ENCODE data around the gene TAS2R16. TPM values are rescaled to one million over a fixed set of nuclear protein-coding genes. Genes with fewer than 3 reads are reported as not detected.

TAS2R16 gene
- total RNA-seq, 1 experiment from 2014 or later = not detected

- POLR2A ChIA-PET = no interaction called here
- CTCF ChIA-PET = no interaction called here
- BruUV-seq (replicated peaks) = no TSS peak
These were observed 12.2 kb downstream of the TAS2R16 start for GRCh38 chr7:122983261-122983660.

More at GRCh38 chr7:122983261-122983660, 12.2 kb downstream of the TAS2R16 start:
- Histone ChIP-seq H3K79me2 (ENCODE audit: insufficient read depth, low read length) (no peaks in the 10 kb centered on the region), H3K27me3 (ENCODE audit: insufficient read depth, low read length) (no peaks in the 10 kb centered on the region), H4K20me1 (ENCODE audit: insufficient read depth) (no peaks in the 10 kb centered on the region), H3K36me3 (ENCODE audit: control insufficient read depth in 1 of 2, insufficient read depth in 2 of 2, low read length in 2 of 2) (no peaks in the 10 kb centered on the region), H3K27ac (ENCODE audit: low read depth, low read length) (no peak overlapping the region), H3K4me2 (ENCODE audit: low read length) (no peak overlapping the region), H3K4me1 (ENCODE audit: control insufficient read depth in 1 of 2, insufficient read depth in 2 of 2, low read length in 2 of 2) (no peaks in the 10 kb centered on the region), H3K9me3 (ENCODE audit: control insufficient read depth in 1 of 2, insufficient read depth in 1 of 2, low read depth in 1 of 2, low read length in 2 of 2) (no peaks in the 10 kb centered on the region), H3K9me2 (ENCODE audit: insufficient read depth) (0 out of 2 replicates have a peak, but pooled peaks cover 3% of the 10 kb centered on the region), H3K9ac (ENCODE audit: low read length) (no peak overlapping the region), H3K4me3 (replicated peaks in 1 of 2; ENCODE audit: low read depth in 1 of 2, low read length in 2 of 2) (no peak overlapping the region), H2AFZ (ENCODE audit: low read depth, low read length, poor library complexity, severe bottlenecking) (no peak overlapping the region)
- ATAC-seq (no peak), DNase-seq (ENCODE audit: low read depth, low spot score) (no peak)
- TF ChIP-seq JUND (IDR thresholded peaks at IDR 0.05) = no peak
- TF ChIP-seq EGR1 (IDR thresholded peaks at IDR 0.05; ENCODE audit: low read depth) = no peak
- no peak for TF ChIP-seq TCF7L2 (IDR thresholded peaks at IDR 0.05; ENCODE audit: borderline replicate concordance, extremely low read depth, insufficient read depth, insufficient read length)
- TF ChIP-seq CEBPB (IDR thresholded peaks at IDR 0.05; ENCODE audit: low read depth) = no peak
- no peak for TF ChIP-seq CTCF (IDR thresholded peaks at IDR 0.05 in 2 of 3, conservative IDR thresholded peaks at IDR 0.05 in 1 of 3; ENCODE audit: borderline replicate concordance in 1 of 3, insufficient read depth in 1 of 3, low read depth in 2 of 3, low read length in 2 of 3)
- no peak for TF ChIP-seq YY1 (IDR thresholded peaks at IDR 0.05; ENCODE audit: extremely low read depth, insufficient replicate concordance, low read depth, low read length)
- TF ChIP-seq SRF (IDR thresholded peaks at IDR 0.05; ENCODE audit: low read depth) = no peak
- TF ChIP-seq, protein P1, sequence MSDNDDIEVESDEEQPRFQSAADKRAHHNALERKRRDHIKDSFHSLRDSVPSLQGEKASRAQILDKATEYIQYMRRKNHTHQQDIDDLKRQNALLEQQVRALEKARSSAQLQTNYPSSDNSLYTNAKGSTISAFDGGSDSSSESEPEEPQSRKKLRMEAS (IDR thresholded peaks at IDR 0.05) = no peak
- intact Hi-C loops (cut with micrococcal nuclease) = no loop called here
- RAD21 ChIA-PET (ENCODE audit: low non-redundant PET in 1 of 2, low total read pairs in 2 of 2, uncharacterized antibody in 2 of 2, unreplicated experiment in 2 of 2) = no interaction called here

Measured in HCT116 (cell line).